Suprapubic skin (tissue), 4 donors: ENCODE data around the gene ABLIM2.

ENCODE experiments used
- CTCF ChIP-seq, 2 donors: fragments of 200-600 bp in 1 of 2; fragments of 450-650 bp in 1 of 2; sonication (generic) in 1 of 2; IDR thresholded peaks; one replicate each; pipeline ENCODE4 v1.5.1; 2016 to 2019; ENCODE audit warnings: antibody characterized with exemption in 2 of 2, mild to moderate bottlenecking in 1 of 2, moderate library complexity in 1 of 2
- EP300 ChIP-seq: sonication (generic); formaldehyde crosslinking; IDR thresholded peaks from one replicate; pipeline ENCODE4 v1.6.1; 2017; ENCODE audit warnings: antibody characterized with exemption
- POLR2A ChIP-seq, 2 donors: fragments of 450-650 bp; IDR thresholded peaks; one replicate each; pipeline ENCODE4 v1.6.1; 2017; ENCODE audit warnings: antibody characterized with exemption in 2 of 2, mild to moderate bottlenecking in 2 of 2, moderate library complexity in 2 of 2
- POLR2AphosphoS5 ChIP-seq, 3 donors: sonication (generic); formaldehyde crosslinking; IDR thresholded peaks; one replicate each; pipeline ENCODE4 v1.6.1; 2017; ENCODE audit warnings: antibody characterized with exemption in 3 of 3

GRCh38 chr4:8084031-8084660 lies 74.5 kb downstream of the ABLIM2 start:
- TF ChIP-seq EP300: no peak
- no peak for TF ChIP-seq CTCF (IDR thresholded peaks at IDR 0.05)
- no peak for TF ChIP-seq POLR2A (IDR thresholded peaks at IDR 0.05)
- no peak for TF ChIP-seq POLR2AphosphoS5 (IDR thresholded peaks at IDR 0.05)
